GM12864 (cell line): ENCODE data around the gene REEP5.

Experiments
- DNase-seq: peaks from one replicate; pipeline ENCODE4 v3.0.0-alpha.2; 2011; ENCODE audit warnings: low read depth
- H3K4me3 ChIP-seq: 2 replicates; pipeline ENCODE4 v1.5.1; 2011; ENCODE audit warnings: mild to moderate bottlenecking, low read depth, low read length, control low read depth
- TF ChIP-seq, protein P1 (sequence below): IDR thresholded peaks from 2 replicates; pipeline ENCODE4 v1.5.1; 2011; ENCODE audit warnings: low read depth, mild to moderate bottlenecking, moderate library complexity, low read length, control low read depth, inconsistent platforms; ENCODE audit errors: missing control alignments

The REEP5 gene

GRCh38 chr5:112919972-112920371 is 2.1 kb downstream of the REEP5 start:
- TF ChIP-seq, protein P1, sequence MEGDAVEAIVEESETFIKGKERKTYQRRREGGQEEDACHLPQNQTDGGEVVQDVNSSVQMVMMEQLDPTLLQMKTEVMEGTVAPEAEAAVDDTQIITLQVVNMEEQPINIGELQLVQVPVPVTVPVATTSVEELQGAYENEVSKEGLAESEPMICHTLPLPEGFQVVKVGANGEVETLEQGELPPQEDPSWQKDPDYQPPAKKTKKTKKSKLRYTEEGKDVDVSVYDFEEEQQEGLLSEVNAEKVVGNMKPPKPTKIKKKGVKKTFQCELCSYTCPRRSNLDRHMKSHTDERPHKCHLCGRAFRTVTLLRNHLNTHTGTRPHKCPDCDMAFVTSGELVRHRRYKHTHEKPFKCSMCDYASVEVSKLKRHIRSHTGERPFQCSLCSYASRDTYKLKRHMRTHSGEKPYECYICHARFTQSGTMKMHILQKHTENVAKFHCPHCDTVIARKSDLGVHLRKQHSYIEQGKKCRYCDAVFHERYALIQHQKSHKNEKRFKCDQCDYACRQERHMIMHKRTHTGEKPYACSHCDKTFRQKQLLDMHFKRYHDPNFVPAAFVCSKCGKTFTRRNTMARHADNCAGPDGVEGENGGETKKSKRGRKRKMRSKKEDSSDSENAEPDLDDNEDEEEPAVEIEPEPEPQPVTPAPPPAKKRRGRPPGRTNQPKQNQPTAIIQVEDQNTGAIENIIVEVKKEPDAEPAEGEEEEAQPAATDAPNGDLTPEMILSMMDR: no peak
- DNase-seq: no peak
- no peak overlapping the region for H3K4me3 ChIP-seq

DNA sequence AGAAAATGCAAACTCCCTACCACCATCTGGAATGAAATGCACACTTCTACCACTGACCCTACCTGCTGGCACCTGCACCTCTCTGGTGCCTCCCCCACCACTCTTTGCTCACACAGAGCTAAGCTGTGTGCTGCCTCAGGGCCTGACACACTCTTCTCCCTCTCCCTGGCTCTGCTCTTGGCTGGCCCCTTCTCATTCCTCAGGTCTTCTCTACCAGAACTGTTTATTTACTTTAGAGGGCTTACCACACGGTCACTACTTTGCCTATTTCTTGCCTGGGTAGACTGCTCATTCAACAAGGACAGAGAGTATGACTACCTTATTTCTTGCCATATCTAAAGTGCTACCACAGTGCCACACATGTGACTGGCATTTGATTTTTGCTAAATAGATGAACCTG is 3.3 kb downstream of the REEP5 start:
- TF ChIP-seq, protein P1: no peak
- H3K4me3 ChIP-seq: no peak overlapping the region
- DNase-seq: no peak

GRCh38 chr5:112918136-112918535 is 3.9 kb downstream of the REEP5 start:
- no peak overlapping the region for H3K4me3 ChIP-seq
- DNase-seq: no peak
- TF ChIP-seq, protein P1: no peak

DNA sequence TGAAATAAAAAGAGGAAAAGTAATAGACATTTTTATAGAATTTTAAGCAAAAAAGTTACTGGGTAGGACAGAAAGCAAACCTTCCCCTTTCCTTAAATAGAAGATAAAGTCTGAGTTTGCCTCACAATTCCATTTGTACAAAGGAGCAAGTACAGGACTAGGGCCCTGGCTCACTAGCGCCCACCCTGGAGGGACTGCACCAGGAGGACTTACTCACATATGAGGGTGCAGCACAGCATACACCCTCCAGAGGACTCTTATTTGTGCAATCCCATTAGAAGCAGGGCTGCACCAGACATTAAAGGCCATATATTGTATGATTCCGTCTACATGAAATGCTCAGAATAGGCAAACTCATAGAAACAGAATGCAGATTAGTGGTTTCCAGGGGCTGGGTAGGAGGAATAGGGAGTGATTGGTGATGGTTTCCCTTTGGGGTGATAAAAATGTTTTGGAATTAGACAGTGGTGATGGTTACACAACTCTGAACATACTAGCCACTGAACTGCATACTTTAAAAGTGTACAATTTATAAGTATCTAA is 4.5 kb downstream of the REEP5 start:
- H3K4me3 ChIP-seq: no peak overlapping the region
- no peak for DNase-seq
- TF ChIP-seq, protein P1: peak; percentile 53

DNA sequence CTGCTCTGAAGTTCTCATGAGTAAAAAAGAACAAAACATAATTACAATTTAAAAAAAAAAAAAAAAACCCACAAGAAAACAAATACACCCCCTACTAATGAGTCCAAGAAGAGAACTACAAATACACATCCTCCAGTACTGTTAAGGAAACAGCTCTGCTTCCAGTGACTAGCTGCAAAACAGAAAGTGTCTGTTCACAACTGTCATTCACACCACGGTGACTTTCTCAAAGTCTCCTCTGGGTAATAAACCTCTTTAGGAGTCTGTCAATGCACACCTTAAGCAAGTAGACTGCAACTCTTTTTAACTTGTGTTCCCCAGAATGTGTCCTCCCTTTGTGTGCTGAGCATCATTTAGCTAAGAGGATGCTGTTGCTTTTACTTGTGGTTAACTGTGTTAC is 6.2 kb downstream of the REEP5 start:
- no peak overlapping the region for H3K4me3 ChIP-seq
- TF ChIP-seq, protein P1: no peak
- DNase-seq: no peak

- no peak overlapping the region for H3K4me3 ChIP-seq
- TF ChIP-seq, protein P1: no peak
- no peak for DNase-seq
Observed at GRCh38 chr5:112914584-112914983, 7.4 kb downstream of the REEP5 start.

DNA sequence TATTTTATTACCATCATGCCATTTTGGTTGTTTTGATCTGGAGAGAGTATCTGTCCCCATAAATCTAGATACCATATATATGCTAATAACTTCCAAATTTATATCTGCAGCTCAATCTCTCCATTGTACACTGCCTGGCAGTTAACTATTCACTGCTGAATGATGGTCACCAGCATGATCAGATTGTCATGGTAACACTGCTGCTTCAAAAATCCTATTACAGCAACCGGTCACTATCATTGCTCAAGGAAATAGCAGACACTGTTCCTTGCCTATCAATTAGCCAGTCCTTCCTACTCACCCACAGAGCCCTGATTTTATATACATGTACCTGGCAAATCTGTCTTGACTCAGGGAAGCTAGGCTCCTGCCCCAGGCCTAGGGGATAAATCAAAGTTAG is 11.5 kb downstream of the REEP5 start:
- H3K4me3 ChIP-seq: no peak overlapping the region
- TF ChIP-seq, protein P1: no peak
- no peak for DNase-seq
